Measurements from ENCODE around the gene HOXA5.

The HOXA5 gene

GRCh38 chr7:27185013-27185853 lies 41.8 kb upstream of the HOXA5 start, which contains the start of gene HOXA11:
HOXA11 (minus strand) TSS chr7:27185232; CDS start chr7:27185144, 88 bp downstream.
- no peak for TF ChIP-seq CTCF (IDR thresholded peaks at IDR 0.05; ENCODE audit: low read depth, low read length)
- H3K4me3 ChIP-seq (ENCODE audit: low read depth, low read length): peak within 1 kb of the TSS; percentile 50

- H3K4me3 ChIP-seq (ENCODE audit: low read depth, low read length): peak overlapping the region; percentile 50
- no peak for TF ChIP-seq CTCF (IDR thresholded peaks at IDR 0.05; ENCODE audit: low read depth, low read length)
Observed at GRCh38 chr7:27184337-27185012, 41.0 kb upstream of the HOXA5 start.

GRCh38 chr7:27183682-27184336 lies 40.3 kb upstream of the HOXA5 start:
- peak overlapping the region; percentile 50 for H3K4me3 ChIP-seq (ENCODE audit: low read depth, low read length)
- no peak for TF ChIP-seq CTCF (IDR thresholded peaks at IDR 0.05; ENCODE audit: low read depth, low read length)

GRCh38 chr7:27182861-27183681 lies 39.6 kb upstream of the HOXA5 start:
- TF ChIP-seq CTCF (IDR thresholded peaks at IDR 0.05; ENCODE audit: low read depth, low read length): no peak
- no peak overlapping the region for H3K4me3 ChIP-seq (ENCODE audit: low read depth, low read length)

- TF ChIP-seq CTCF (IDR thresholded peaks at IDR 0.05; ENCODE audit: low read depth, low read length): no peak
- no peak overlapping the region for H3K4me3 ChIP-seq (ENCODE audit: low read depth, low read length)
Observed at GRCh38 chr7:27182285-27182841, 38.9 kb upstream of the HOXA5 start.

GRCh38 chr7:27181795-27182275 lies 38.4 kb upstream of the HOXA5 start:
- no peak for TF ChIP-seq CTCF (IDR thresholded peaks at IDR 0.05; ENCODE audit: low read depth, low read length)
- H3K4me3 ChIP-seq (ENCODE audit: low read depth, low read length): no peak overlapping the region

Data from WI38 (cell line).